ES-I3 (cell line): ENCODE measurements around the gene PASK.
"Not testable (repeated sequence)": the region's sequence is repeated elsewhere in the genome, so short reads cannot be mapped to it uniquely, and the experiment has no call there.

Experiments used
- H3K36me3 ChIP-seq: 2 replicates; pipeline ENCODE4 v1.6.1; 2013; ENCODE audit warnings: mild to moderate bottlenecking, low read length, control low read depth, moderate library complexity; ENCODE audit not compliant: insufficient read depth
- H3K4me1 ChIP-seq: 2 replicates; pipeline ENCODE4 v1.6.1; 2013; ENCODE audit warnings: mild to moderate bottlenecking, control low read depth, low read length; ENCODE audit not compliant: insufficient read depth
- H3K9ac ChIP-seq: 2 replicates; pipeline ENCODE4 v1.6.1; 2013; ENCODE audit warnings: low read depth, mild to moderate bottlenecking, low read length, moderate library complexity
- H3K9me3 ChIP-seq: 2 replicates; pipeline ENCODE4 v1.6.1; 2013; ENCODE audit warnings: mild to moderate bottlenecking, low read length, moderate library complexity; ENCODE audit not compliant: control insufficient read depth, insufficient read depth

The PASK gene

GRCh38 chr2:241148891-241149674, at the start of gene PASK:
PASK (minus strand) TSS chr2:241149472; CDS start chr2:241143032, 6,440 bp downstream.
- no peaks in the 10 kb centered on the region for H3K36me3 ChIP-seq
- peaks cover 6% of the 10 kb centered on the region; the same call in 1 of the 2 replicates for H3K4me1 ChIP-seq
- no peaks in the 10 kb centered on the region for H3K9me3 ChIP-seq
- H3K9ac ChIP-seq = peak within 1 kb of the TSS; percentile 89

- no peaks in the 10 kb centered on the region for H3K36me3 ChIP-seq
- no peaks in the 10 kb centered on the region for H3K9me3 ChIP-seq
- H3K9ac ChIP-seq = no peak overlapping the region
- no peaks in the 10 kb centered on the region for H3K4me1 ChIP-seq
These were observed 49.4 kb upstream of the PASK start for GRCh38 chr2:241198381-241199279.

- Histone ChIP-seq H3K9ac (no peak overlapping the region), H3K36me3 (no peaks in the 10 kb centered on the region), H3K9me3 (no peaks in the 10 kb centered on the region), H3K4me1 (no peaks in the 10 kb centered on the region)
These were observed 48.7 kb upstream of the PASK start for GRCh38 chr2:241197947-241198346.

DNA sequence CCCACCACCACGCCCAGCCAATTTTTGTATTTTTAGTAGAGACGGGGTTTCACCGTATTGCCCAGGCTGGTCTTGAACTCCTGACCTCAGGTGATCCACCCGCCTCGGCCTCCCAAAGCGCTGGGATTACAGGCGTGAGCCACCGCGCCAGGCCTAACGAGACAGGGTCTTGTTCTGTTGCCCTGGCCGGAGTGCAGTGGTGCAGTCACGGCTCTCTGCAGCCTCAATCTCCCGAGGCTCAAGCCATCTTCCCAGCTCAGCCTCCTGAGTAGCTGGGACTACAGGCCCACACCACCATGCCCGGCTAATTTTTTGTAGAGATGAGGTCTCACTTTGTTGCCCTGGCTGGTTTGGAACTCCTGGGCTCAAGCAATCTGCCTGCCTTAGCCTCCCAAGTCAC, 48.0 kb upstream of the PASK start:
- not testable (repeated sequence) for H3K9me3 ChIP-seq, H3K9ac ChIP-seq, H3K36me3 ChIP-seq, H3K4me1 ChIP-seq

DNA sequence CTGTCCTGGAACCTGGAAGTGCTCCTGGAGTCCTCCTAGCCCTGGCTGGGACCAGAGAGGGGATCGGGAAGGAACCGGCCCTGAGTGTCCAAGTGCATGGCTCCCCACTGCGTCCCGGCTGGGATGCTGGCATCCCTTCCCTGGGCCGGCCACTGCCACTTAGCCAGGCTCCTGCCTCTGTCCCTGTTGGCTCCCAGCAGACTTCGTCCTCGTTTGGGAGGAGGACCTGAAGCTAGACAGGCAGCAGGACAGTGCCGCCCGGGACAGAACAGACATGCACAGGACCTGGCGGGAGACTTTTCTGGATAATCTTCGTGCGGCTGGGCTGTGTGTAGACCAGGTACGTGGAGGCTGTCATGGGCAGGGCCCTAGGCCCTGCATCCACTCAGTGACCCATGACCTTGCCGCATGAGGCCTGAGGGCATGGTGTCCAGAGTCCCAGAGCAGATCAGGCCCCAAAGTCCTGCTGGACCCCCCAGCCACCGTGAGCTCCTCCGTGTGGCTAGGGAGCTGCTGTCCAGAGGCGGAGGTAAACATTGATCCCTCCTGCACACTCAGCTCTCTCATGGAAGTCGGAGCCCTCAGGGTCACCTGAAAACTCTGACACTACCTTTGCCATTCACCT, 46.3 kb upstream of the PASK start:
- Histone ChIP-seq H3K4me1 (no peaks in the 10 kb centered on the region), H3K9ac (no peak overlapping the region), H3K9me3 (no peaks in the 10 kb centered on the region), H3K36me3 (no peaks in the 10 kb centered on the region)

GRCh38 chr2:241194811-241195210, 45.5 kb upstream of the PASK start:
- Histone ChIP-seq H3K4me1 (no peaks in the 10 kb centered on the region), H3K9ac (no peak overlapping the region), H3K9me3 (no peaks in the 10 kb centered on the region), H3K36me3 (no peaks in the 10 kb centered on the region)

- Histone ChIP-seq H3K9ac (no peak overlapping the region), H3K4me1 (peaks cover 3% of the 10 kb centered on the region; the same call in 1 of the 2 replicates), H3K9me3 (no peaks in the 10 kb centered on the region), H3K36me3 (no peaks in the 10 kb centered on the region)
These were observed 44.0 kb upstream of the PASK start for GRCh38 chr2:241193271-241193670.

GRCh38 chr2:241191081-241191480, 41.8 kb upstream of the PASK start:
- H3K9ac ChIP-seq = no peak overlapping the region
- H3K9me3 ChIP-seq = no peaks in the 10 kb centered on the region
- H3K4me1 ChIP-seq = peaks cover 13% of the 10 kb centered on the region; the same call in 1 of the 2 replicates
- no peaks in the 10 kb centered on the region for H3K36me3 ChIP-seq

- Histone ChIP-seq H3K9ac (no peak overlapping the region), H3K4me1 (peaks cover 13% of the 10 kb centered on the region; the same call in 1 of the 2 replicates), H3K36me3 (no peaks in the 10 kb centered on the region), H3K9me3 (no peaks in the 10 kb centered on the region)
These were observed 41.2 kb upstream of the PASK start for GRCh38 chr2:241190291-241190981.

DNA sequence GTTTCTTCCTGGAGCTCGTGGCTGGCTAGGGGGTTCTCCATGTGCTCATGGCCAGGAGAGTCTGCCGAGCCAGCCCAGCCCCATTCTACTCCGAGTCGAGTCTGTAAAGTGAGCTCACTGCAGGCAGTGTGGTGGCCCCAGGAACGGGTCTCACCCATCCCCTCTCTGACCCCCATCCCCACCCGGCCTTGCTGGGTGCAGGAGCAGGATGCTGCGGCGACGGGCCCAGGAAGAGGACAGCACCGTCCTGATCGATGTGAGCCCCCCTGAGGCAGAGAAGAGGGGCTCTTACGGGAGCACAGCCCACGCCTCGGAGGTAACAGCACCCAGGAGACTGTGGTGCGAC, 40.6 kb upstream of the PASK start:
- Histone ChIP-seq H3K36me3 (no peaks in the 10 kb centered on the region), H3K9ac (no peak overlapping the region)

GRCh38 chr2:241189093-241189855, 40.0 kb upstream of the PASK start:
- Histone ChIP-seq H3K9ac (no peak overlapping the region), H3K9me3 (no peaks in the 10 kb centered on the region), H3K4me1 (peaks cover 13% of the 10 kb centered on the region; the same call in 1 of the 2 replicates), H3K36me3 (no peaks in the 10 kb centered on the region)

More for the DNA sequence above, 40.6 kb upstream of the PASK start:
- Histone ChIP-seq H3K4me1 (peaks cover 13% of the 10 kb centered on the region; the same call in 1 of the 2 replicates), H3K9me3 (no peaks in the 10 kb centered on the region)

- H3K36me3 ChIP-seq = no peaks in the 10 kb centered on the region
- no peaks in the 10 kb centered on the region for H3K9me3 ChIP-seq
- peaks cover 13% of the 10 kb centered on the region; the same call in 1 of the 2 replicates for H3K4me1 ChIP-seq
- H3K9ac ChIP-seq = no peak within 1 kb of the TSS
These were observed 39.3 kb upstream of the PASK start, which contains the start of gene ANO7 for GRCh38 chr2:241188361-241189092. ANO7 (plus strand) TSS chr2:241188677; CDS start chr2:241190064, 1,387 bp downstream.

GRCh38 chr2:241187918-241188234, 38.6 kb upstream of the PASK start:
- Histone ChIP-seq H3K9ac (no peak overlapping the region), H3K4me1 (peaks cover 13% of the 10 kb centered on the region; the same call in 1 of the 2 replicates), H3K36me3 (no peaks in the 10 kb centered on the region), H3K9me3 (no peaks in the 10 kb centered on the region)
